T-helper 1 cell treated with Interleukin-12 subunit alpha and Interleukin-12 subunit beta and Interleukin-4 antibody, amounts not matched to agents 30 μg/mL and 1 μg/mL, for 36 hours (primary cell): ENCODE data around the gene CRYBG1.
"Not testable (repeated sequence)": the region's sequence is repeated elsewhere in the genome, so short reads cannot be mapped to it uniquely, and the experiment has no call there.

ENCODE experiments used
- H3K27ac Mint-ChIP-seq: one replicate; pipeline ENCODE4 v1.8.0; 2021; ENCODE audit warnings: mild to moderate bottlenecking, mixed read lengths
- H3K27me3 Mint-ChIP-seq: one replicate; pipeline ENCODE4 v1.8.0; 2021; ENCODE audit warnings: low read depth, mixed read lengths
- H3K36me3 Mint-ChIP-seq: one replicate; pipeline ENCODE4 v1.8.0; 2021; ENCODE audit warnings: low read depth, mixed read lengths
- H3K4me1 Mint-ChIP-seq: one replicate; pipeline ENCODE4 v1.8.0; 2021; ENCODE audit warnings: low read depth, mixed read lengths
- H3K4me3 Mint-ChIP-seq: one replicate; pipeline ENCODE4 v1.8.0; 2021; ENCODE audit warnings: mild to moderate bottlenecking, moderate library complexity, mixed read lengths
- H3K9me3 Mint-ChIP-seq: one replicate; pipeline ENCODE4 v1.8.0; 2021; ENCODE audit warnings: mixed read lengths

CRYBG1 gene

DNA sequence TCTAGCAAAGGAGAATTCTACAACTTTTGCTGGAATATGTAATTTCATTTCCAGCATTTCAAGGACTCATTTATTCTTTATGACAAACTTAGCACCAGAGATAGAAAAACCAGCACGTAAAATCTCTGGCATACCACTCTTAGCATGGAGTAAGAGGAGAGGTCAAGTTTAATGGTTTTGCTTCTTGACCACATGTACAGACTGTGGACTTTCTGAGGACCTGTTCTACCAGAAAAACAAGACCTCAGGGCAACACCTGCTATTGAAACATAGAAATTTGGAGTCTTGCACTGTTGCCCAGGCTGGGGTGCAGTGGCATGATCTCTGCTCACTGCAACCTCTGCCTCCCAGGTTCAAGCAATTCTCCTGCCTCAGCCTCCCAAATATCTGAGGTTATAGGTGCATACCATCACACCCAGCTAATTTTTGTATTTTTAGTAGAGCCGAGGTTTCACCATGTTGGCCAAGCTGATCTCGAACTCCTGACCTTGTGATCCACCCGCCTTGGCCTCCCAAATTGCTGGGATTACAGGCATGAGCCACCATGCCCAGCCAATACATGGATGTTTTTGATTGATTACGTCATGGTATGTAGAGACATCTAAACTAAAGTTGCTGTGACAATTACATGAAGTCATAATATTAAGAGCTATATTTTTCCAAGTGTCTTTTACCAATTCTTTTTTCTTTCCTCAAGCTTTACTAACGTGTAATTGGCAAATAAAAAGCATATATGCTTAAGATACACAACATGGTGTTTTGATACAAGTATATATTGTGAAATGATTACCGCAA is 36.1 kb downstream of the CRYBG1 start:
- H3K4me1 Mint-ChIP-seq = no peaks in the 10 kb centered on the region
- no peak overlapping the region for H3K4me3 Mint-ChIP-seq
- H3K27ac Mint-ChIP-seq = no peak overlapping the region
- peaks cover 25% of the 10 kb centered on the region for H3K27me3 Mint-ChIP-seq
- H3K36me3 Mint-ChIP-seq = no peaks in the 10 kb centered on the region
- no peaks in the 10 kb centered on the region for H3K9me3 Mint-ChIP-seq

- H3K9me3 Mint-ChIP-seq = no peaks in the 10 kb centered on the region
- no peak overlapping the region for H3K27ac Mint-ChIP-seq
- H3K4me1 Mint-ChIP-seq = no peaks in the 10 kb centered on the region
- H3K4me3 Mint-ChIP-seq = no peak overlapping the region
- H3K36me3 Mint-ChIP-seq = no peaks in the 10 kb centered on the region
- H3K27me3 Mint-ChIP-seq = peaks cover 25% of the 10 kb centered on the region
Measured at GRCh38 chr6:106397431-106397830, 36.9 kb downstream of the CRYBG1 start.

- Mint-ChIP-seq H3K4me3 (no peak overlapping the region), H3K36me3 (no peaks in the 10 kb centered on the region), H3K27me3 (peaks cover 25% of the 10 kb centered on the region)
Measured at GRCh38 chr6:106398621-106399020, 38.1 kb downstream of the CRYBG1 start.

GRCh38 chr6:106405044-106405443 is 44.5 kb downstream of the CRYBG1 start:
- not testable (repeated sequence) for H3K4me1 Mint-ChIP-seq, H3K4me3 Mint-ChIP-seq, H3K36me3 Mint-ChIP-seq, H3K27ac Mint-ChIP-seq
- Mint-ChIP-seq H3K27me3 (peaks cover 38% of the 10 kb centered on the region), H3K9me3 (peaks cover 11% of the 10 kb centered on the region)

More at GRCh38 chr6:106398621-106399020, 38.1 kb downstream of the CRYBG1 start:
- Mint-ChIP-seq H3K4me1 (no peaks in the 10 kb centered on the region), H3K27ac (no peak overlapping the region), H3K9me3 (peaks cover 2% of the 10 kb centered on the region)

- Mint-ChIP-seq H3K27ac (no peak overlapping the region), H3K9me3 (peaks cover 9% of the 10 kb centered on the region), H3K27me3 (peaks cover 53% of the 10 kb centered on the region), H3K4me1 (no peaks in the 10 kb centered on the region), H3K4me3 (no peak overlapping the region), H3K36me3 (no peaks in the 10 kb centered on the region)
Measured at GRCh38 chr6:106411056-106411455, 50.5 kb downstream of the CRYBG1 start.

DNA sequence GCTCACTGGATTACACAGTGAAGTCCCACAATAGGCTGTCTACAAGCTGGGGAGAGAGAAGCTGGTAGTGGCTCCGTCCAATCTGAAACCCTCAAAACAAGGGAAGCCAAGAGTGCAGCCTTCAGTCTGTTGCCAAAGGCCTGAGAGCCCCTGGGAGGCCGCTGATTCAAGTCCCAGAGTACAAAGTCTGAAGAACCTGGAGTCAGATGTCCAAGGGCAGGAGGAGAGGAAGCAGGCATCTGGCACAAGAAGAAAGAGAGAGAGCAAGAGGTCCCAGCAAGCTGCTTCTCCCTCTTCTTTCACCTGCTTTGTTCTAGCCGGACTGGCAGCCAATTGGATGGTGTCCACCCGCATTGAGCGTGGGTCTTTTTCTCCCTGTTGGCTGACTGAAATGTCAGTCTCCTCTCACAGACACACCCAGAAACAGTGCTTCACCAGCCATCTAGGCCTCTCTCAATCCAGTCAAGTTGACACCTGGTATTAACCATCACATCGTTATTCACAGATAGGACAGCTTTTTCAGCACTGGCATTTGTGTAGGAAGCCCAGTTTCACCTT is 51.2 kb downstream of the CRYBG1 start:
- Mint-ChIP-seq H3K36me3 (no peaks in the 10 kb centered on the region), H3K27me3 (peaks cover 55% of the 10 kb centered on the region), H3K4me1 (no peaks in the 10 kb centered on the region), H3K4me3 (no peak overlapping the region), H3K9me3 (peaks cover 9% of the 10 kb centered on the region), H3K27ac (no peak overlapping the region)

- H3K4me3 Mint-ChIP-seq = no peak overlapping the region
- H3K4me1 Mint-ChIP-seq = no peaks in the 10 kb centered on the region
- H3K9me3 Mint-ChIP-seq = no peaks in the 10 kb centered on the region
- no peak overlapping the region for H3K27ac Mint-ChIP-seq
- peaks cover 43% of the 10 kb centered on the region for H3K27me3 Mint-ChIP-seq
- no peaks in the 10 kb centered on the region for H3K36me3 Mint-ChIP-seq
Measured at GRCh38 chr6:106413016-106413415, 52.5 kb downstream of the CRYBG1 start.

GRCh38 chr6:106413722-106414121 is 53.2 kb downstream of the CRYBG1 start:
- Mint-ChIP-seq H3K27me3 (peaks cover 36% of the 10 kb centered on the region), H3K9me3 (no peaks in the 10 kb centered on the region), H3K4me1 (no peaks in the 10 kb centered on the region), H3K36me3 (no peaks in the 10 kb centered on the region), H3K4me3 (no peak overlapping the region), H3K27ac (no peak overlapping the region)

GRCh38 chr6:106415921-106416320 is 55.4 kb downstream of the CRYBG1 start:
- Mint-ChIP-seq H3K27ac (no peak overlapping the region), H3K9me3 (no peaks in the 10 kb centered on the region), H3K4me1 (no peaks in the 10 kb centered on the region), H3K36me3 (no peaks in the 10 kb centered on the region), H3K4me3 (no peak overlapping the region), H3K27me3 (peaks cover 27% of the 10 kb centered on the region)

DNA sequence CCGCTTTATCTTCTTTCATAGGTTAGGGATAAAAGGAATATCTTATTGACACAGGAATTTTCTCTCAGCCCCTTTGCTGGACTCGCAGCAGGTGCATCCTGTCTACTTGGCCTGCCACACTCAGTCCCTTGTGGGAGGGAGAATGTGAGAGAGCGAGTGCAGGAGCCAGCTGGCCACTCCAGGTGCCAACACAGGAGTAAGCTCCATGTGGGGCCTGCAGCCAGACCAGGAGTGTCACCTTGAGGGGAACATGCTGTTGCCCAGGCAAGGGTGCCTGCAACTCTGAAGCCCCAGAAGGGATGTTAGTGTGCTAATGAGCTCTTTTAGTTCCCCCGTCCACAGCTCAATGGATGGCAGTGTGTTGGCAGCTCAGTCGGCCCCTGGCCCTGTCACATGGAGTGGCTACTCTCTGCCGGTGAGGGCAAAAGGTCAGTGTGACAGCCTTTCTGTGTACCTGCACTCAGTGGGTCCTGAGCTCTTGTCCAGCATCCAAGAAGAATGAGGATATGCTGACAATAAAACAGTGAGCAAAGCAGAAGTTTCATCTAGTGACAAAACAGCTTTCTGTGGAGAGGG is 57.1 kb downstream of the CRYBG1 start:
- H3K9me3 Mint-ChIP-seq = no peaks in the 10 kb centered on the region
- H3K4me3 Mint-ChIP-seq = no peak overlapping the region
- H3K4me1 Mint-ChIP-seq = no peaks in the 10 kb centered on the region
- no peaks in the 10 kb centered on the region for H3K36me3 Mint-ChIP-seq
- H3K27me3 Mint-ChIP-seq = peaks cover 30% of the 10 kb centered on the region
- H3K27ac Mint-ChIP-seq = no peak overlapping the region

DNA sequence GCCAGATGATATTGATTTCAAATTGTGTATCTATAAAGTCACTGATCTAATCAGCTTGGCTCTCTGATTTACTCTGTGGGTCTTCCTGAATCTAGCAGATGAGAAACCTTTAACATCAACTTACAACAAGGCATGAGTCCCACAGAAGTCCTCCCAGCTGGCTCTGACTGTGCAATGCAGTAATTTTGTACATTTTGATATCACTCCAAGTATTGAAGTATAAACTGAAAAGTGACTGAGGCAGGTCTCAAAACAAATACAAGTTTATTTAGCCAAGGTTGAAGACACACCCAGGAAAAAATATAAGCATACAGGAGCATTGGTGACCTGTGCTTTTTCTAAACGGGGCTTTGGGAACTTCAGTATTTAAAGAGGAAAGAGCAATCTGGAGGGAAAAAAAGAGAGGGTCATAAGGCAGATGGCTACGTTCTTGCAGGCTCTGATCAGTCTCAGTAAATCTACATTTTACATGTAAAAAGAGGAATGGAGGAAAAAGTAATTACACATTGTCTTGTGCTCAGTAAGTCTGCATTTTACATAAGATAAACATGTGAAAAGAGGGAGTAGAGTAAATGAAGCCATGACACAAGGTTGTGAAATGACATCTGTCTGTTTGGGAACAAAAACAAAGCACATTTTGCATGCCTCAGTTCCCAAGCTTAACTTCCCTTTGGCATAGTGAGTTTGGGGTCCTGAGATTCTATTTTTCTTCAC is 59.5 kb downstream of the CRYBG1 start:
- Mint-ChIP-seq H3K36me3 (no peaks in the 10 kb centered on the region), H3K27me3 (peaks cover 20% of the 10 kb centered on the region), H3K27ac (no peak overlapping the region), H3K9me3 (no peaks in the 10 kb centered on the region), H3K4me1 (no peaks in the 10 kb centered on the region), H3K4me3 (no peak overlapping the region)

GRCh38 chr6:106421496-106421895 is 61.0 kb downstream of the CRYBG1 start:
- Mint-ChIP-seq H3K9me3 (no peaks in the 10 kb centered on the region), H3K4me3 (no peak overlapping the region)

DNA sequence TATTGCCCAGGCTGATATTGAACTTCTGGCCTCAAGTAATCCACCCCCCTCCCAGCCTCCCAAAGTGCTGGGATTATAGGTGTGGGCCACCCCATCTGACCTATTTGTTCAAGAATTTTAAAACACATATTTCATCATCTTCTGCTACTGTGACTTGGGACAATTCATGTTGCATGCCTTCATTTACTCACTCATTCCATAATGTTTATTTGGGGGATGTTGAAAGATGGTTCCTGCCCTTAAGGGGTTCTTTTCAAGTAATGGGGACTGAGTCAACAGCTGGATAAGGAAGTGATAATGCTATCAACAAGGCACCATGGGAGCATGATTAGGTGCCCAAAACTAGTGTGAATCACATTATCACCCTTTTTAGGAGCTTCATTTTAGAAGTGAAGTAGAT is 62.0 kb downstream of the CRYBG1 start:
- Mint-ChIP-seq H3K27ac (no peak overlapping the region), H3K4me3 (no peak overlapping the region), H3K4me1 (no peaks in the 10 kb centered on the region)

More at GRCh38 chr6:106421496-106421895, 61.0 kb downstream of the CRYBG1 start:
- H3K27me3 Mint-ChIP-seq = peaks cover 11% of the 10 kb centered on the region
- H3K27ac Mint-ChIP-seq = no peak overlapping the region
- H3K36me3 Mint-ChIP-seq = no peaks in the 10 kb centered on the region
- H3K4me1 Mint-ChIP-seq = no peaks in the 10 kb centered on the region

GRCh38 chr6:106425382-106425781 is 64.9 kb downstream of the CRYBG1 start:
- Mint-ChIP-seq H3K9me3 (no peaks in the 10 kb centered on the region), H3K27me3 (peaks cover 9% of the 10 kb centered on the region), H3K36me3 (no peaks in the 10 kb centered on the region), H3K4me3 (no peak overlapping the region), H3K27ac (no peak overlapping the region), H3K4me1 (no peaks in the 10 kb centered on the region)

More for the DNA sequence above, 62.0 kb downstream of the CRYBG1 start:
- Mint-ChIP-seq H3K36me3 (no peaks in the 10 kb centered on the region), H3K27me3 (peaks cover 8% of the 10 kb centered on the region), H3K9me3 (no peaks in the 10 kb centered on the region)
